Left colon (tissue), 2 donors: ENCODE data around the gene CYGB. TPM values are rescaled to one million over a fixed set of nuclear protein-coding genes. Genes with fewer than 3 reads are reported as not detected.
"Not testable (repeated sequence)": the region's sequence is repeated elsewhere in the genome, so short reads cannot be mapped to it uniquely, and the experiment has no call there.

Experiments used
- ATAC-seq: fragments of 200-7000 bp; cut with Tn5 transposase; one replicate; pipeline ENCODE4 v1.9.1; 2020; ENCODE audit warnings: mild to moderate bottlenecking, moderate library complexity
- DNase-seq, 2 donors: peaks; one replicate each; pipeline ENCODE4 v3.0.0-alpha.2; 2020
- intact Hi-C, 2 donors: fragments of 100-400 bp; cut with DNase I in 1 of 2; cut with micrococcal nuclease in 1 of 2; formaldehyde crosslinking; loops; one replicate each; pipeline versions ENCODE4 v1.11.2 to v1.14.0; 2022; cut with DNase I, micrococcal nuclease
- total RNA-seq, 2 donors: library from RNA; stranded (reverse); fragmentation: NEBNext Ultra II Directional; extraction: Animal tissue kit (Norgen Biotek cat#: 25700); gene quantifications; one replicate each; pipeline ENCODE4 v1.2.1, GENCODE V29; 2021
- donor health status: DM: no; HTN: no; CAD: no.
- donor health status: DM: yes; HTN: yes; CAD: no.

The CYGB gene
- total RNA-seq, 2 donors from 2014 or later: 9.0 to 12.2 TPM

DNA sequence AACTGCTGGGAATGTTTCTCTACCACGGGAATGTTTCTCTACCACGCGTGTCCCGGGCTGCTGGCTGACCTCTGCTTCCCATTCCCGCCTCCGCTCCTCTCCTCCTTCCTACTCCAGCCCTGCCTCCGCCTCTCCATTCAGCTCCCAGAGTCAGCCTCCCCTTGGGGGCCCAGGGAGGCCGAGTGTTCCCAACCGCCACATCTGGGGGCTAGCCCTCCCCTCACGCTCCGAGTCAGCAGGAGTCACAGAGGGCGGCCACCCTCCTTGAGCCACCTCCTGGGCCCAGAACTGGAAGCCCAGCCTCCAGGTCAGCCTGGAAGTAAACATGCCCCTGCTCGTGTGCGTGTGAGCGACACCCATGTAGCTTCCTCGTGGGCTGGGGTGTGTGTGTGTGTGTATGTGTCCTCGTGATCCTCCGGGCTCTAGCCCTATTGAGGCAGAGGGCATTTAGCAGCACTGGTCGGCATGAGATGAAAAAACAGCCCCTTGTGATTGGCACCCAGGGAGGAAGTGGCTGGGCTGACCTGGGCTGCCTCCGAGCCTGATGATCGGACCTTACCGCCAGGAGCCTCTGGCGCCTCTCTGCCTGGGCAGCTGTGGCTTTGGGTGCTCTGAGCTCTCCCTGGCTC, 7.3 kb downstream of the CYGB start:
- intact Hi-C loops: no loop called here
- peak; percentile 42 for ATAC-seq
- DNase-seq: peak; percentile 32 to 54

DNA sequence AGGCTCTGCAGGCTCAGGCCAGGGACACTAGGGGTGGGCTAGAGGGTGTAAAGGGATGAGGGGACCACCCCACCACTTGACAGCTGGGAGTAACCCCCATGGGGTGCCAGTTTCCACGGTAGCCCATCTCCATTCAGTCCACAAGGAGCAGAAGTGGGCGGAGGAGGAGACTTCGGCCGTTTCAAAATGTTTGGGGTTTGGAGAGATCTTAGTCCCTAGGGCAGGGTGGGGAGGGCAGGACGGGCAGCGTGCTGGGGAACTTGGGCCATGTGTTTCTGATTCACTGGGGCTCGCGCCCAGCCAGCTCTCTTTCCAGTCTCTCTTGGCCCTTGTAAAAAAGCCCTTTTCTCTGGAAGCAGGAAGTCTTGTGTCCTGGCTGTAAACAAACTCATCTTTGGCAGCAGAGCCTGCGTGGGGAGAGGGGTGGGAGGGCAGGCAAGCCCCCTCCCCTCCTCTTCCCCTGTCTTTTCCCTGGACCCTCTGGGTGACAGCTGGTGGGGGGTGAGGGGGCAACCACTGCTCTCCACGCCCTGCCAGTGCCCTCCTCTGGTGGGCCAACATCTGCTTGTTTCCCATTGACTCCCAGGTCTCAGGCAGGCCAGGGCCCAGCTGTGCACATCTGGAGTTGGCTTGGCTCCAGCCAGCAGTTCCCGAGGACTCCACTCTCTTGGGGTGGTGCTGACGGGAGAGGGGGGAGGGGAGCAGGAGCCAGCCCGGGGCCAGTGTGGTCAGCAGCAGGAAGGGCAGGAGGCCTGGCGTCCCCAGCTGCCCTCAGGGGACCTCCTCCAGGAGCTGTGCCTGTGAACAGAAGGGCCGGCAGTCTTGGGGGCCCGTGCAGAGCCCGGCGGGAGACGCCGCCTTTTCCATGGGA, 8.1 kb downstream of the CYGB start:
- ATAC-seq: peak; percentile 42
- DNase-seq: peak; percentile 67 to 76
- intact Hi-C loops: no loop called here

GRCh38 chr17:76528528-76529223, 8.8 kb downstream of the CYGB start:
- intact Hi-C loops: no loop called here
- DNase-seq (peak in 1 of 2 donors; percentile 34), ATAC-seq (no peak)

DNA sequence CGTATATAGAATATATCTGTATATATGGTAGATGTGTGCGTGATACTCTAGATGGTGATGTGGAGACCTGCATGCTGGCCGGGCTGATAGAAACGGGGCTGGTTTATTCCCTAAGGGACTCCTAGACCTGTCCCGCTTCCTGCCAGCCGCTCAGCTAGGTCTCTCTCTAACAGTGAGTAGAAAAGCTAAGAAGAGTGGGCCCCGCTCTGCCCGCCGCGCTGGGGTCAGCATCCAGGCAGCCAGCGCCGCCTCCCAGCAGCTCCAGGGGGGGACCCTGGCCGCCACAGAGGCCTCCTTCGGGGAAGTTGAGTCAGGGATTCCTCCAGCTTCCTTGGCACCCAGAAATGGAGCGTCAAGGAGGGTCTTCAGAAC, 9.4 kb downstream of the CYGB start:
- DNase-seq (peak in 1 of 2 donors; percentile 39), ATAC-seq (no peak)
- intact Hi-C loops: no loop called here

DNA sequence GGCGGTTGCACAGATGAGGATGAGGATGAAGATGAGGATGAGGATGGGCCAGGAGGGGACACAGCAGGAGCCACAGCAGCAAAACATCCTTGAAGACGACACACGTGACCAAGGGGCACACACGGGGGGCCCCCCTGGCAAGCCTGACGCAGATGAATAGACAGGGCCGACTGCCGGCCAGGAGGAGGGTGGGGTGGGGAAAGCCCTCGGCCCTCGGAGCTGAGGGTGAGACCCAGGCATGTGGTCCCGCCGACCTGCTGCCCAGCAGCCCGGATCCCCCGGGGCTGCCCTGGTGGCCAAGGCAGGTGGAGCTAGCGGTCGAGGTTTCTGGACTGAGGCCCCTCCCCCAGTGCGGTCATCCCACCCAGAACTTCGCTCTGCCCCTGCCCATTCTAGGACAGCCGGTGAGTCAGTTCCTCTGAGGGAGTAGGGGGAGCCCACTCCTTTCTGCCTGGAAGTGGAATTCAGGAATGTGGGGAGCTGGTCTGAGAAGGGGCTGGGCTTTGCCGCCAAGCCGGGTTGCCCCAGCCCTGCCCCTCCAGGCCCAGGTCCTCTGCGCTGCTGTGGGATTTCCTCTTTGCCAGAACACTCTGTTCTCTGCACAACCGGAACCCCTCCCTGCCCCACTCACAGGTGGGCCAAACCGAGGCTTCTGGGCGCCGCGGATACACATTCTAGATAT, 9.9 kb downstream of the CYGB start:
- DNase-seq: peak; percentile 53 to 56
- ATAC-seq: no peak
- intact Hi-C loops: no loop called here

DNA sequence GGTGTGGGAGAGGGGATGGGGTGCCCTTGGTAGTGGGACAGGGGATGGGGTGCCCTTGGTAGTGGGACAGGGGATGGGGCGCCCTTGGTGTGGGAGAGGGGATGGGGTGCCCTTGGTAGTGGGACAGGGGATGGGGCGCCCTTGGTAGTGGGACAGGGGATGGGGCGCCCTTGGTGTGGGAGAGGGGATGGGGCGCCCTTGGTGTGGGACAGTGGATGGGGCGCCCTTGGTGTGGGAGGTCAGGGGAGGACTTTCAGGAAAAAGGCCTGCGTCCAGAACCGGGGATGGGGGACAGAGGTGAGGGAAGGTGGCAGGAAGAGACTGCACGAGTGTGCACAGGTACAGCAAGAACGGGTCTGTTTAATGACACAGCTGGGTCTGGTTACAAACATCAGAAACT, 10.5 kb downstream of the CYGB start:
- intact Hi-C loops, ATAC-seq, DNase-seq: not testable (repeated sequence)

- ATAC-seq, DNase-seq, intact Hi-C loops: not testable (repeated sequence)
Observed at GRCh38 chr17:76525513-76525833, 12.0 kb downstream of the CYGB start.

GRCh38 chr17:76524598-76525512, 12.7 kb downstream of the CYGB start:
- intact Hi-C loops: loop anchor here (5.0 kb wide), 1 partner anchor 97 kb away; no protein-coding TSS in a partner anchor
- ATAC-seq (peak; percentile 64), DNase-seq (peak in 1 of 2 donors; percentile 60)

DNA sequence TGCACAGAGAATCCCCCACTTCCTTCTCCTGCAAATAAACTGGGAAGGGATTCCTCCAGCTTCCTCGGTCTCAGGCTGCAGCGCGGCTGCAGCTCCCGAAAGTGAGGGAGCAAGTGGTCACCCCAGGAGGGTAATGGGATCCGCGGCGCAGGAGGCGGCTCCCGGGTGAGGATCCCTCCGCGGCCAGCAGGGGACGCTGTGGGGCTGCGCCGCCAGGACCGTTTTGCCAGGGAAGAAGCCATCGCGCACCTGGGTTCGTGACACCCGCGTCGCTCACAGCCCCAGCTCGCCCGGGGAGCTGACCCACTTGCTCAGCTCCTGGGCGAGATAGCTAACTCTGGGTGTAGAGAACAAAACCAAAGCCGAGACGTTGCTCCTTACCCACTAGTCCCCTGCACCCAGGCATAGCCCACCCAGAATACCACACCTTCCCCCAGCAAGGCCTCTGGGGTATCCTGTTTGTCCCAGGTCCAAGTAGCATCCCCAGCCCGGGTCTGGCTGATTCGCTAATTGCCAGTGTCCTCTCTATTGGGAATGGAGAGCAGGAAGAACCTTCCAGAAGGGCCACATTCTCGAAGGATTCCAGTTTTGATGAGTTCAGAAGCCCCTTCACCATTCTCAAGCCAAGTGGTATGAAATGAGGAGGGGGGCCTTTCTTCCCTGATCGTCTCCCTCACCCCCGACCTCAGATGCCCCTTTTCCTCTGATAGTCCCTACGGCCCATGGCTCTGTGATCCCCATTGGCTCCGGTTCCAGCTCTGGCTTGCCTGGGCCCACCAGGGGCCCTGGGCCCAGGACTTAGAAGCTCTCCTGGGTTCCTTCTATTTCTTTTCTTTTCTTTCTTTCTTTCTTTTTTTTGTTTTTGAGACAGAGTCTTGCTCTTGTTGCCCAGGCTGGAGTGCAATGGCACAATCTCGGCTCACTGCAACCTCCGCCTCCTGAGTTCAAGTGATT, 14.1 kb downstream of the CYGB start:
- intact Hi-C loops: loop anchor here (5.0 kb wide), 1 partner anchor 99 kb away; no protein-coding TSS in a partner anchor
- DNase-seq: peak in 1 of 2 donors; percentile 80
- ATAC-seq: peak; percentile 77

- ATAC-seq, DNase-seq: not testable (repeated sequence)
- intact Hi-C loops: loop anchor here (5.0 kb wide), 1 partner anchor 101 kb away; no protein-coding TSS in a partner anchor
Observed at GRCh38 chr17:76521683-76522082, 15.8 kb downstream of the CYGB start.

DNA sequence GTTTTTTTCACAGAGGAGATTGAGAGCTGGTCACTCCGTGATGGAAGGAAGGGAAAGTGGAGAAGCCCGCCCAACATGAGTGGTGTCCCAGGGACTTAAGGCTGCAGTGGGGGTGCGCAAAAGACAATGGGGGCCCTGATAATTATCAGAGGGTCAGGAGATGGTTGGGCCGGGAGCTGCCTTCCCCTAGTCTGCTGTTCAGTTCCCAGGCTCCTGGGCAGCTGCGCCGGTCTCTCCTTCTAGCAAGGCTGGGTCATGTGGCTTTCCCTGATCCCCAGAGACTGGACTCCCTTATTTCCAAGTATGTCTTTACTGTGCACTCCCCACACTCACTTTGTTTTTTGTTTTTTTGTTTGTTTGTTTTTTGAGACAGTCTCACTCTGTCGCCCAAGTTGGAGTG, 16.2 kb downstream of the CYGB start:
- DNase-seq (no peak), ATAC-seq (no peak)
- intact Hi-C loops: loop anchor here (5.0 kb wide), 1 partner anchor 101 kb away; no protein-coding TSS in a partner anchor

DNA sequence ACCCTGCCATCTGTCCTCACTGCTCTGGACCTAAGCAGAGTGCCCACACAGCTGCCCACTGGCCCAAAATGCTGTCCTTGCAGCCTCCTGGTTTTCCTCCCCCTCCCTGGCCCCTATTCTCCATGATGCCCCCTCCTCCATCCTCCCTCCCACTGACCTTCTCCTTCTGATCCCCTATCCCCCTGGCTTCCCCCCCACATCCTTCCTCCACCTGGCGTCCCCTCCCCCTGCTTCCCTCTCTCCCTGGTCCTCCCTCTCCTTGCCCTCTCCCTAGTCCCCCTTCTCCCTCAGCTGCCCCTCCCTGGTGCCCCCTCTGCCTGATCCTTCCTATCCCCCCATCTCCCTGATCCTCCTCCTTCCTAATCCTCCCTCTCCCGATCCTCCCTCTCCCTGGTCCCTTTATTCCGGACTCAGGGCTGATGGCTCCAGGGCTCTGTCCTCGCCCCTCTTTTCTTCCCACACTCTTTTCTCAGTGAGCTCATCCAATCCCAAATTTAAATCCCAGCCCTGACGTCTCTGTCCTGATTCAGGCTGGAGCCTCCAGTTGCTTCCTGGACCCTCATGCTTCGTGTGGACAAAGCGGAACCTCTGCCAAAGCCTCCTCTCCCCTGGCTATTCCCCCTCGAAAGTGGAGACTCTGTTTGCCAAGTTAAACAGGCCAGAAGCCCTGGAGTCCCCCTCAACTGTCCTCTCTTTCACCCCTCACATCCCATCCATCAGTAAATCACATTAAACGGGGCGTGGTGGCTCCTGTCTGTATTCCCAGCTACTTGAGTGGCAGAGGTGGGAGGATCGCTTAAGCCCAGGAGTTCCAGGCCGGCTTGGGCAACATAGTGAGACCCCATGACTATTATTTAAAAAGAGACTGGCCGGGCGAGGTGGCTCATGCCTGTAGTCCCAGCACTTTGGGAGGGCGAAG, 18.2 kb downstream of the CYGB start:
- ATAC-seq: no peak
- intact Hi-C loops: no loop called here
- no peak for DNase-seq

DNA sequence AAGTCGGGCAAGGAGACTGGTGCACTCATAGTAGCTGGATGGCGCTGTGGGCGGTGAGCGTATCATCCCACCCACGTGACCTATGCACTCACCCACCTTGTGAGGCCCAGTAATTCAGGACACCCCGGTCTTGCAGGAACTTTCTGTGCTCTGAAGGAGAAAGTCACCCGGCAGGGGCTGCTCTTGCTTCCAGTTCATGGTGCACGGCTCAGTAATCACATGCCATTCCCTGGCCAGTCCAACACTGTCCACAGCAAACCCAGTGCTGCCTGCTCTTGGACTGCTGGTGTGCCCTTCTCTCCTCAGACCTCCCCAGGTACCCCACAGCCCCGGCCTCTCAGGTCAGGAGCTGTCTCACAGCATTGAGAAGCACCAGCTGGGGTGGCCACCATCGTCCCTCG, 19.9 kb downstream of the CYGB start:
- DNase-seq: no peak
- ATAC-seq: no peak
- intact Hi-C loops: no loop called here

DNA sequence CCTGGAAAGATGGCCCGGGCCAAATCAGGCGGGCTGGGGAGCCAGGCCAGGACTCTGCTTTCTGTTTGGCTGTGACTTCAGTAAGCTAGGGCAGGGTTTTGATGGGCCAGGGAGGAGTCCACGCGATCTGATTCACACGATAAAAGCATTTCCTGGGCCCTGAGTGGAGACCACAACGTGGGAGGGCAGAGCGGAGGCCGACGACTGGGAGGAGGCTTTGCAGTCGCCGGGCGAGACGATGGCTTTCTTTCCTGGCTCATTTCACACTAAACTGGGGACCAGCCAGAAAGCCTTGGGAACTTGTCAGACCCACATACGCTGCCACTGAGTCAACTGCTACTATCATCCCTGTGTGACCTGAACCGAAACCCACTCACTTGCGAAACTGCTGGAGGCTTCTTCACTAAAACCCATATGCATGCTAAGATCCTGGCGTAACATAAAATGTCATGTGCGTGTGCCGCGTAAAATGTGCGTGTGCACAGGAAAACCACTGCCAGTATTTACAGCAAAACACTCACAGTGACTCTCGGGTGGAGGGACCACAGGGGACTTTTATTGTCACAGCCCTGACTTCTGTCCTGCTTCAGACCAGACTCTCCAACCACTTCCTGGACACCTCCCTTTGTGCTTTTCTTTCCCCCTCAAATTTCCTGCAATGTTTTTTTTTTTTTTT, 22.1 kb downstream of the CYGB start:
- DNase-seq: peak; percentile 51 to 67
- intact Hi-C loops: no loop called here
- ATAC-seq: peak; percentile 45

- DNase-seq, intact Hi-C loops, ATAC-seq: not testable (repeated sequence)
Observed at GRCh38 chr17:76514355-76514754, 23.2 kb downstream of the CYGB start.
